HG03175 (cell line): ENCODE results near the gene CEP41.

Source experiments
- ATAC-seq: cut with Tn5 transposase; IDR thresholded peaks from one replicate; pipeline ENCODE4 v1.9.1; 2021; ENCODE audit warnings: mild to moderate bottlenecking, moderate library complexity; ENCODE audit not compliant: unreplicated experiment

The CEP41 gene

GRCh38 chr7:130371046-130371445 lies 69.8 kb downstream of the CEP41 start:
- ATAC-seq = no peak

GRCh38 chr7:130369831-130370550 lies 70.8 kb downstream of the CEP41 start:
- no peak for ATAC-seq

GRCh38 chr7:130369110-130369711 lies 71.6 kb downstream of the CEP41 start:
- no peak for ATAC-seq

- ATAC-seq = no peak
Observed at GRCh38 chr7:130367836-130368746, 72.7 kb downstream of the CEP41 start.

- ATAC-seq = no peak
Observed at GRCh38 chr7:130367088-130367755, 73.6 kb downstream of the CEP41 start.

GRCh38 chr7:130366564-130366963 lies 74.3 kb downstream of the CEP41 start:
- no peak for ATAC-seq

- ATAC-seq = no peak
Observed at GRCh38 chr7:130365511-130366441, 75.0 kb downstream of the CEP41 start.

- no peak for ATAC-seq
Observed at GRCh38 chr7:130365088-130365487, 75.7 kb downstream of the CEP41 start.

GRCh38 chr7:130364451-130364850 lies 76.4 kb downstream of the CEP41 start:
- ATAC-seq = no peak

- no peak for ATAC-seq
Observed at GRCh38 chr7:130363026-130363847, 77.6 kb downstream of the CEP41 start.

- no peak for ATAC-seq
Observed at GRCh38 chr7:130362251-130362816, 78.5 kb downstream of the CEP41 start.

- no peak for ATAC-seq
Observed at GRCh38 chr7:130361681-130362080, 79.1 kb downstream of the CEP41 start.

- ATAC-seq = no peak
Observed at GRCh38 chr7:130360518-130360917, 80.3 kb downstream of the CEP41 start.

GRCh38 chr7:130359276-130359857 lies 81.4 kb downstream of the CEP41 start:
- no peak for ATAC-seq

GRCh38 chr7:130358471-130358870 lies 82.3 kb downstream of the CEP41 start:
- ATAC-seq = no peak

GRCh38 chr7:130356876-130357611 lies 83.8 kb downstream of the CEP41 start:
- ATAC-seq = no peak

GRCh38 chr7:130356121-130356875 lies 84.5 kb downstream of the CEP41 start:
- ATAC-seq = no peak
